Kidney glomerular epithelial cell (primary cell): ENCODE measurements around the gene HDGFL2.
"Not testable (repeated sequence)": the region's sequence is repeated elsewhere in the genome, so short reads cannot be mapped to it uniquely, and the experiment has no call there.

Experiments used
- DNase-seq: peaks from one replicate; lab custom pipeline; 2025; lab: John Stamatoyannopoulos, UW

The HDGFL2 gene

DNA sequence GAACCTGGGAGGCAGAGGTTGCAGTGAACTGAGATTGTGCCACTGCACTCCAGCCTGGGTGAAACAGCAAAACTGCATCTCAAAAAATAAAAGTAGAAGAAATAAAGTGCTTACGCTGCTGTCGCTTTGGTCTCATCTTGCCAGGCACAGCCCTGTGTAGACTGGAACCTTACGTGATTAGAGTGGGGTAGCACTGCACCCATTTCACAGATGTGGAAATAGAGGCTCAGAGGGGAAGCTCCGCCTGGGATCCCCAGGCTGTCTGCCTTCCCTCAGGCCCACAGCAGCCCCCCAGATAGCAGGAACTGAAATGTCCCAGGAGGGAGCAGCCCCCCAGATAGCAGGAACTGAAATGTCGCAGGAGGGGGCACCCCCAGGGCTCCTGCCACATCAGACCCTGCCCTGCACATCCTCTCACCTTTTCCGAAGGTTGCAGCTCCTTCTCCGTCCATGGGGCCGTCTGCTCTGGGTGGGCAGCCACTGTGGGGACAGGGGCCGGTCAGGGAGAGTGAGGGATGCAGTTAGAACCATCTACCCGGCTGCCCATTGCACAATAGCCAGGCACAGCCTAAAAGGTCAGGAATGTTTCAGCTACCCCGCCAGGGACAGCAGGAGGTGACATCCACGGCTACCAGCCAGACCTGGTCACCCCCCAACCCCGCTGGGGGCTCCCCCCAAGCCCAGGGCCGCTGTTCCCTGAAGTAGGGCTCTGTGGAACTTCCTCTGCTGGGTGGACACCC lies 44.3 kb downstream of the HDGFL2 start:
- no peak for DNase-seq

GRCh38 chr19:4516939-4517300 lies 44.8 kb downstream of the HDGFL2 start:
- no peak for DNase-seq

- no peak for DNase-seq
Observed at GRCh38 chr19:4517451-4518057, 45.5 kb downstream of the HDGFL2 start.

DNA sequence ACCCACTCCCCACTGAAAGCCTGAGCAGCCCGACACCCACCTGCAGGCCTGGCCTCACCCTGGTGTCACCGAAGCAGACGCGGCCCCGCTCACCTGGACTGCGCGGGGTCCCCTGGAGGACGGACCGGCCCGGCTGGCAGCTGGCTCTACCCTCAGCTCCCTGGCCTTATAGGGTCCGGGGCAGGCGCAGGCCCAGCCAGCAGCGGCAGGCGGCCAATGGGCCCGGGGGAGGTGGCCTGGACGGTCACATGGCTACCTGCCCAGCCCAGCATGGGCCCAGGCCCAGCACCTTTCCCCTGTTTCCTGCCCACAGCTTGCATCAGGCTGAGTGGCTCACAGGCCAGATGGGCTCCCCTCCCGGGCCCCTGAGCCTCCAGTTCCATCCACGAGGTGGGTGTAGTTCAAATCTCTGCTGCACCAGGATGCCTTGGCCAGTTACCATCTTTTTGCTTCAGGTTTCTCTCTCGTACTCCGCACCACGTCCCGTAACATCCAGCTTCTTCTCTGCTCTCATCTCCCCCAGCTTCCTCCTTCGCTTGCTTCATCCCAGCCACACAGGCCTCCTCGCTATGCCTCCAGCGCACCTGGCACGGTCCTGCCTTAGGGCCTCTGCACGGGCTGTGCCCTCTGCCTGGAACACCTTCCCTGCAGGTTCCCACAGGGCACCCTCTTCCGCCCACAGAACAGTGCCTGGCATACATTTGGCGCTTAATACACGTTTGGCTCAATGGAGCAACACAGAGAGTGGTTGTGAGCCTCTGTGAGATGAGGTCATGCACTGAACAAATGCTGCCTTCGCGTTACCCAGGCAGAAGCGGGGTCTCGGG lies 46.5 kb downstream of the HDGFL2 start, which contains the start of gene PLIN4:
PLIN4 (minus strand) TSS at position 142 of the 827 bp plus-strand sequence. CDS start 214 bp downstream, outside the sequence.
- DNase-seq, result no peak

- DNase-seq, result no peak
Observed at GRCh38 chr19:4519172-4519496, 47.0 kb downstream of the HDGFL2 start.

DNA sequence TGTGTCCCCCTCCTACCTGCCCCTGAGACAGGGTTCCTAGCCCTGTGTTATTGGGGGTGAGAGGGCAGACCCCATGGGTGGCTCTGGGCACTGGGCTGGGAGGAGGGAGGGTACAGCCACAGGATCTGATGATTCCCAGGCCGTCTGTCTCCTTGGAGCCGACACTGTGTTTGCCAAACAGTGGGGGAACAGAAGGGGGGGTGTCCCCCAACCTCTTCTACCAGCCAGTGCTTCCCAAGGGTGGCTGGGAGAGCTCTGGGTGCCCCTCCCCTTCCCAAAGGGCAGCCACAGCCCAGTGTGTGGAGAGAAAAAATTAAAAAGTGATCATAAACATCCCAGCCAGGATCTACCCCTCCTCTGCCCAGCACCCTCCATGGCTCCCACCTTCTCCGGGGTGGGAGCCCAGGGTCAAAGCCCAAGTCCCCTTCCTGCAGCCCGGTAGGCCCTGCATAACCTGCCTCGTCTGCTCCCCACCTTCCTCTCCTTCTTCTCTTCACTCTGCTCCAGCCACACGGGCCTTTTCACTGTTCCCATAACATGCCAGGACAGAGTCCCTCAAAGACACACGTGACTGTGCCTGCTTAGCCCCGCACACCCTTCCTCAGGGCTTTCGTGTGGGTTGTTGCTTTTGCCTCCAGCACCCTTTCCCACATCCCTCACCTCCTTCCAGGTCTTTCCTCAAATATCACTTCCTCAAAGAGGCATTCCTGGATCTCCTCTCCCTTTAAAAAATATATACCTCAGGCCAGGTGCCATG lies 47.6 kb downstream of the HDGFL2 start:
- no peak for DNase-seq

- no peak for DNase-seq
Observed at GRCh38 chr19:4521170-4521887, 49.2 kb downstream of the HDGFL2 start.

GRCh38 chr19:4521888-4522242 lies 49.8 kb downstream of the HDGFL2 start:
- no peak for DNase-seq

- no peak for DNase-seq
Observed at GRCh38 chr19:4522291-4523002, 50.4 kb downstream of the HDGFL2 start.

GRCh38 chr19:4523306-4524110 lies 51.4 kb downstream of the HDGFL2 start:
- DNase-seq, result no peak

- DNase-seq, result no peak
Observed at GRCh38 chr19:4524808-4525562, 52.9 kb downstream of the HDGFL2 start.

DNA sequence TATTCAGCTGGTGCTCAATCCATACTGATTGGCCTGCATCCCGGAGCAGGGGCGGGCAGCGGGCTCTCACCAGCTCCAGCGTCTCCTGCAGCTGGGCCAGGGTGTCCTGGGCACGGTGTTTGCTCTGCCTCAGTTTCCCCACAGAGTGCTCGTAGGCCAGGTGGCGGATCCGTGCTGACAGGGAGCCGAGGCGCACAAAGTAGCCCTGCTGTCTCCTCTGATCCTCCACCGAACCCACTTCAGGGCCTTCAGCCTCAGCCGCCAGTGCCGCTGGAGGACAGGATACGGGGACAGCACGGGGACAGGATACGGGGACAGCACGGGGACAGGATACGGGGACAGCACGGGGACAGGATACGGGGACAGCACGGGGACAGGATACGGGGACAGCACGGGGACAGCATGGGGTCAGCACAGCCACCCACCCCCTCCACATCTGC lies 53.5 kb downstream of the HDGFL2 start:
- DNase-seq, result no peak

DNA sequence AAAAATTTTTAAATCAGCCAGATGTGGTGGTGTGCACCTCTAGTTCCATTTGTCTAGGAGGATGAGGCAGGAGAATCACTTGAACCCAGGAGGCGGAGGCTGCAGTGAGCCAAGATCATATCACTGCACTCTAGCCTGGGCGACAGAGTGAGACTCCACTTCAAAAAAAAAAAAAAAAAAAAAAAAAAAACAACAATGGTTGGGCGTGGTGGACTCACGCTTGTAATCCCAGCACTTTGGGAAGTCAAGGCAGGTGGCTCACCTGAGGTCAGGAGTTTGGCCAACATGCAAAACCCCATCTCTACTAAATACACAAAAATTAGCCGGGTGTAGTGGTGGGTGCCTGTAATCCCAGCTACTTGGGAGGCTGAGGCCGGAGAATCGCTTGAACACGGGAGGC lies 55.3 kb downstream of the HDGFL2 start:
- not testable (repeated sequence) for DNase-seq

- no peak for DNase-seq
Observed at GRCh38 chr19:4528843-4529242, 56.7 kb downstream of the HDGFL2 start.

GRCh38 chr19:4529924-4530522 lies 57.9 kb downstream of the HDGFL2 start:
- DNase-seq, result no peak

DNA sequence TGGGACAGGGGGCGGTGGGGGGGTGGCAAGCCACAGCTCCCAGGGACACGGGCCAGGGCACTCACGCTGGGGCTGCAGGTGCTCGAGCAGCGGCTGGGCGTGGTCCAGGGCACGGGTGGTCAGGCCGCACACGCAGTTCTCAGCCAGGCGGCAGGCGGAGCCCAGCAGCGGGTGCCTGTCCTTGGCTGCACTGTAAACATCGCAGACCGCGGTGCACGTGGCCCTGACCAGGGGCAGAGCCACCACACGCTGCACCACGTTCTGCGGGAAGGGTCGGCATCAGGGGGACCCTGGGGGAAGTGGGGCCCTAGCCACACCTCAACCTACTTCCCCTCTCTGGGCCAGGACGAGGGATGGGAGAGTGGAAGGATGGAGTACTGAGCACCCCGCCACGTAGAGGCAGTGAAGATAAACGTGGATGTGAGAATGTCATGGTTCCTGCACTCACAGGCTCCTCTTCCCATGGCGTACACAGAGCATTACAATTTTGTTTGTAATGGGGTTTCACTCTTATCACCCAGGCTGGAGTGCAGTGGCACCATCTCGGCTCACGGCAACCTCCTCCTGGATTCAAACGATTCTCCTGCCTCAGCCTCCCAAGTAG lies 59.6 kb downstream of the HDGFL2 start:
- DNase-seq, result no peak

DNA sequence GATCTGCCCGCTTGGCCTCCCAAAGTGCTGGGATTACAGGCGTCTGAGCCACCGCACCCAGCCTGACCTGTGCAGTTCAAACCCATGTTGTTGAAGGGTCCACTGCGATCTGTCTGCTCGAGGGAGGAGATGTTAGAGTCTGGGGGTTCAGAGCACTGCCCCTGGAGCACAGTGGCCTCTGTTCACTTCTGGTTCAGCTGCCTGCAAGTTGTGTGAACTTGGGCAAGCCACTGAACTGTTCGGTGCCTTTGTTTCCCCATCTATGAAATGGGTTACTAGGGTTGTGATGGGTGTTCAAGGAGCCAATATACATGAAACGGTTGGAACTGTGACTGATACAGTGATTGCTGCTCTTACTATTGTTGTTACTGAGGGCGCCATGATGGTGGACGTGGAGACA lies 61.2 kb downstream of the HDGFL2 start:
- DNase-seq, result no peak

GRCh38 chr19:4533835-4534424 lies 61.8 kb downstream of the HDGFL2 start:
- DNase-seq, result no peak
